WTC11 (cell line): ENCODE results near the gene NXPH3. TPM values are rescaled to one million over a fixed set of nuclear protein-coding genes. Genes with fewer than 3 reads are reported as not detected.

Source experiments
- ATAC-seq: fragments of 200-7000 bp; cut with Tn5 transposase; 2 replicates; pipeline ENCODE4 v1.10.0; 2021; ENCODE audit warnings: mild to moderate bottlenecking, moderate library complexity
- CTCF ChIA-PET: fragments of 300-600 bp; sonication (Branson Sonifier 250); formaldehyde crosslinking; loops from one replicate; lab custom pipeline; 2021; ENCODE audit warnings: antibody characterized with exemption; lab: Charles Lee
- POLR2A ChIA-PET: fragments of 350-600 bp; sonication (Branson Sonifier 250); formaldehyde crosslinking; loops from one replicate; lab custom pipeline; 2021; ENCODE audit warnings: antibody characterized with exemption; lab: Charles Lee
- DNase-seq: peaks from one replicate; pipeline ENCODE4 v3.0.0; 2021; ENCODE audit warnings: low spot score
- H3K27ac Mint-ChIP-seq: 2 replicates; pipeline ENCODE4 v1.8.0; 2021; ENCODE audit warnings: mixed read lengths
- H3K27me3 Mint-ChIP-seq: 2 replicates; pipeline ENCODE4 v1.8.0; 2021; ENCODE audit warnings: low read depth, mild to moderate bottlenecking, moderate library complexity, mixed read lengths
- H3K36me3 Mint-ChIP-seq: 2 replicates; pipeline ENCODE4 v1.8.0; 2021; ENCODE audit warnings: mixed read lengths
- H3K4me1 Mint-ChIP-seq: 2 replicates; pipeline ENCODE4 v1.8.0; 2022; ENCODE audit warnings: mixed read lengths
- H3K4me3 Mint-ChIP-seq: 2 replicates; pipeline ENCODE4 v1.8.0; 2021; ENCODE audit warnings: mild to moderate bottlenecking, moderate library complexity, mixed read lengths
- H3K9me3 Mint-ChIP-seq: 2 replicates; pipeline ENCODE4 v1.8.0; 2021; ENCODE audit warnings: mixed read lengths
- CREM ChIP-seq: sonication (generic); formaldehyde crosslinking; IDR thresholded peaks from 2 replicates; pipeline ENCODE4 v1.8.1; 2022; ENCODE audit warnings: mild to moderate bottlenecking, missing genetic modification reagents, moderate library complexity
- CTCF ChIP-seq: fragments of 200-600 bp; IDR thresholded peaks from 2 replicates; pipeline ENCODE4 v1.8.0; 2022; ENCODE audit warnings: antibody characterized with exemption
- E2F5 ChIP-seq: sonication (generic); formaldehyde crosslinking; IDR thresholded peaks from 2 replicates; pipeline ENCODE4 v1.8.1; 2022; ENCODE audit warnings: mild to moderate bottlenecking, moderate library complexity, missing genetic modification reagents
- EMX1 ChIP-seq: fragments of 250-450 bp; sonication (Bioruptor Pico); IDR thresholded peaks from 2 replicates; pipeline ENCODE4 v1.8.0; 2021; ENCODE audit warnings: mild to moderate bottlenecking
- FOXJ3 ChIP-seq: sonication (generic); formaldehyde crosslinking; IDR thresholded peaks from 2 replicates; pipeline ENCODE4 v1.9.0; 2021; ENCODE audit warnings: missing genetic modification reagents, mild to moderate bottlenecking, borderline replicate concordance
- GTF2I ChIP-seq: fragments of 250-450 bp; sonication (Bioruptor Pico); conservative IDR thresholded peaks from 2 replicates; pipeline ENCODE4 v1.4.0; 2021; ENCODE audit warnings: mild to moderate bottlenecking
- HMGXB4 ChIP-seq: sonication (generic); formaldehyde crosslinking; IDR thresholded peaks from 2 replicates; pipeline ENCODE4 v1.8.1; 2023; ENCODE audit warnings: mild to moderate bottlenecking, moderate library complexity, missing genetic modification reagents
- IRF1 ChIP-seq: sonication (generic); formaldehyde crosslinking; IDR thresholded peaks from 2 replicates; pipeline ENCODE4 v1.8.0; 2023; ENCODE audit warnings: missing genetic modification reagents
- JAZF1 ChIP-seq: fragments of 250-450 bp; sonication (Bioruptor Pico); IDR thresholded peaks from 2 replicates; pipeline ENCODE4 v1.9.0; 2021; ENCODE audit warnings: moderate library complexity, mild to moderate bottlenecking, inconsistent platforms
- MAX ChIP-seq: sonication (generic); formaldehyde crosslinking; IDR thresholded peaks from 2 replicates; pipeline ENCODE4 v1.8.0; 2022; ENCODE audit warnings: mild to moderate bottlenecking, missing genetic modification reagents
- MLX ChIP-seq: sonication (generic); formaldehyde crosslinking; IDR thresholded peaks from 2 replicates; pipeline ENCODE4 v1.8.1; 2023; ENCODE audit warnings: mild to moderate bottlenecking, missing genetic modification reagents, moderate library complexity
- MXD4 ChIP-seq: fragments of 250-450 bp; sonication (Bioruptor Pico); IDR thresholded peaks from 2 replicates; pipeline ENCODE4 v1.8.0; 2021; ENCODE audit warnings: mild to moderate bottlenecking, moderate library complexity, borderline replicate concordance
- MYBL2 ChIP-seq: sonication (generic); formaldehyde crosslinking; IDR thresholded peaks from 2 replicates; pipeline ENCODE4 v1.8.1; 2023; ENCODE audit warnings: mild to moderate bottlenecking, moderate library complexity, missing genetic modification reagents
- PRRX2 ChIP-seq: fragments of 250-450 bp; sonication (Bioruptor Pico); IDR thresholded peaks from 2 replicates; pipeline ENCODE4 v1.8.0; 2021; ENCODE audit warnings: mild to moderate bottlenecking
- SP1 ChIP-seq: sonication (generic); formaldehyde crosslinking; conservative IDR thresholded peaks from 2 replicates; pipeline ENCODE4 v1.8.1; 2022; ENCODE audit warnings: missing genetic modification reagents
- TEAD1 ChIP-seq: sonication (generic); formaldehyde crosslinking; IDR thresholded peaks from 2 replicates; pipeline ENCODE4 v1.8.0; 2022; ENCODE audit warnings: mild to moderate bottlenecking, missing genetic modification reagents
- USF2 ChIP-seq: sonication (generic); formaldehyde crosslinking; IDR thresholded peaks from 2 replicates; pipeline ENCODE4 v1.8.1; 2023; ENCODE audit warnings: mild to moderate bottlenecking, missing genetic modification reagents, moderate library complexity
- ZMAT4 ChIP-seq: fragments of 250-450 bp; sonication (Bioruptor Pico); IDR thresholded peaks from 2 replicates; pipeline ENCODE4 v1.9.0; 2021; ENCODE audit warnings: mild to moderate bottlenecking
- ZNF219 ChIP-seq: sonication (generic); formaldehyde crosslinking; IDR thresholded peaks from 2 replicates; pipeline ENCODE4 v1.8.0; 2023; ENCODE audit warnings: missing genetic modification reagents, mild to moderate bottlenecking, borderline replicate concordance
- ZNF232 ChIP-seq: sonication (generic); formaldehyde crosslinking; IDR thresholded peaks from 2 replicates; pipeline ENCODE4 v1.8.0; 2022; ENCODE audit warnings: mild to moderate bottlenecking, missing genetic modification reagents
- ZNF281 ChIP-seq: sonication (generic); formaldehyde crosslinking; IDR thresholded peaks from 2 replicates; pipeline ENCODE4 v1.8.0; 2023; ENCODE audit warnings: mild to moderate bottlenecking, missing genetic modification reagents
- ZNF396 ChIP-seq: fragments of 250-450 bp; sonication (Bioruptor Pico); IDR thresholded peaks from 2 replicates; pipeline ENCODE4 v1.8.0; 2021; ENCODE audit warnings: mild to moderate bottlenecking, moderate library complexity, borderline replicate concordance
- ZNF423 ChIP-seq: fragments of 250-450 bp; sonication (Bioruptor Pico); IDR thresholded peaks from 2 replicates; pipeline ENCODE4 v2.1.2; 2022; ENCODE audit warnings: mild to moderate bottlenecking, moderate library complexity
- ZNF512 ChIP-seq: sonication (generic); formaldehyde crosslinking; IDR thresholded peaks from 2 replicates; pipeline ENCODE4 v1.8.1; 2022; ENCODE audit warnings: missing genetic modification reagents, borderline replicate concordance
- ZNF671 ChIP-seq: fragments of 250-450 bp; sonication (Bioruptor Pico); IDR thresholded peaks from 2 replicates; pipeline ENCODE4 v1.8.0; 2021; ENCODE audit warnings: mild to moderate bottlenecking
- total RNA-seq: library from RNA; stranded (reverse); gene quantifications from 3 replicates; pipeline ENCODE4 v1.2.3, GENCODE V29; 2021

NXPH3 gene
- total RNA-seq, 1 experiment from 2014 or later = 3.4 TPM

GRCh38 chr17:49567871-49568694 lies 7.6 kb upstream of the NXPH3 start:
- ChIA-PET CTCF (interaction anchor here (0.5 to 6.3 kb wide), 29 partner anchors 8 to 428 kb away, joined by 3 to 99 read pairs (median 5); partner anchors contain the start of genes FAM117A, NXPH3, PHB1 and SLC35B1), POLR2A (interaction anchor here (0.6 to 1.0 kb wide), 2 partner anchors 140 to 220 kb away, joined by 3 to 4 read pairs; partner anchors contain the start of genes KAT7 and SLC35B1)
- peak overlapping the region; percentile 69 for H3K4me3 Mint-ChIP-seq
- ATAC-seq (peak; percentile 63), DNase-seq (peak; percentile 92)
- H3K9me3 Mint-ChIP-seq = no peaks in the 10 kb centered on the region
- H3K27ac Mint-ChIP-seq = peak overlapping the region; percentile 32; the same call in 1 of the 2 replicates
- peaks cover 14% of the 10 kb centered on the region for H3K27me3 Mint-ChIP-seq
- H3K36me3 Mint-ChIP-seq = no peaks in the 10 kb centered on the region
- peaks cover 29% of the 10 kb centered on the region for H3K4me1 Mint-ChIP-seq
- TF ChIP-seq E2F5 (CRISPR knock-in tag) (no peak), ZNF671 (no peak), GTF2I (no peak), MAX (CRISPR knock-in tag) (peak; percentile 55; the same call in 1 of the 2 replicates), ZMAT4 (CRISPR knock-in tag) (no peak), ZNF423 (CRISPR knock-in tag) (peak; percentile 97), CTCF (peak; percentile 97), CREM (CRISPR knock-in tag) (0 out of 2 replicates have a peak, but pooled peaks have one; percentile 39), MLX (no peak), SP1 (CRISPR knock-in tag) (peak; percentile 25; the same call in 1 of the 2 replicates), ZNF512 (CRISPR knock-in tag) (no peak), PRRX2 (CRISPR knock-in tag) (no peak), ZNF396 (CRISPR knock-in tag) (no peak), ZNF281 (CRISPR knock-in tag) (no peak), ZNF219 (CRISPR knock-in tag) (no peak), HMGXB4 (CRISPR knock-in tag) (peak; percentile 82), USF2 (CRISPR knock-in tag) (no peak), TEAD1 (CRISPR knock-in tag) (0 out of 2 replicates have a peak, but pooled peaks have one; percentile 43), MYBL2 (CRISPR knock-in tag) (no peak), FOXJ3 (CRISPR knock-in tag) (no peak), MXD4 (CRISPR knock-in tag) (no peak), IRF1 (CRISPR knock-in tag) (no peak), EMX1 (no peak), ZNF232 (CRISPR knock-in tag) (no peak), JAZF1 (CRISPR knock-in tag) (no peak)
